CD14-positive monocyte (primary cell): ENCODE data around the gene PIK3R2. TPM values are rescaled to one million over a fixed set of nuclear protein-coding genes. Genes with fewer than 3 reads are reported as not detected.
A peak's percentile ranks its signal among the peaks of the same experiment; 100 is the strongest.

Source experiments
- DNase-seq, 3 donors: peaks; one replicate each; pipeline ENCODE4 v3.0.0-alpha.2; 2011 to 2022
- H2AFZ ChIP-seq: 2 replicates; pipeline ENCODE4 v1.6.0; 2012; ENCODE audit warnings: mild to moderate bottlenecking, low read depth, low read length, inconsistent platforms; ENCODE audit not compliant: insufficient read depth, poor library complexity, severe bottlenecking
- H3K27ac ChIP-seq, 2 donors: 1 replicate in 1 of 2; 2 replicates in 1 of 2; pipeline ENCODE4 v1.5.1; 2012 to 2013; ENCODE audit warnings: low read length in 2 of 2, control low read depth in 1 of 2, inconsistent platforms in 1 of 2, low read depth in 1 of 2, mild to moderate bottlenecking in 1 of 2
- H3K27me3 ChIP-seq, 2 donors: one replicate each; pipeline versions ENCODE4 v1.6.0 to v1.6.1; 2011 to 2013; ENCODE audit warnings: low read length in 2 of 2; ENCODE audit not compliant: control insufficient read depth in 2 of 2, insufficient read depth in 2 of 2
- H3K36me3 ChIP-seq, 2 donors: replicated peaks in 1 of 2; 1 replicate in 1 of 2; 2 replicates in 1 of 2; pipeline versions ENCODE4 v1.5.1 to v1.6.1; 2012 to 2013; ENCODE audit warnings: low read length in 2 of 2, control low read depth in 1 of 2, inconsistent platforms in 1 of 2, mild to moderate bottlenecking in 1 of 2; ENCODE audit not compliant: insufficient read depth in 2 of 2, control insufficient read depth in 1 of 2
- H3K4me1 ChIP-seq, 2 donors: 1 replicate in 1 of 2; 2 replicates in 1 of 2; pipeline versions ENCODE4 v1.5.1 to v1.6.1; 2012 to 2013; ENCODE audit warnings: low read length in 2 of 2, control low read depth in 1 of 2, inconsistent platforms in 1 of 2, mild to moderate bottlenecking in 1 of 2, moderate library complexity in 1 of 2; ENCODE audit not compliant: insufficient read depth in 2 of 2, control insufficient read depth in 1 of 2
- H3K4me2 ChIP-seq: replicated peaks from 2 replicates; pipeline ENCODE3; 2012; ENCODE audit warnings: low read length, moderate library complexity, mild to moderate bottlenecking; ENCODE audit not compliant: poor library complexity, severe bottlenecking; ENCODE audit errors: extremely low read depth
- H3K4me3 ChIP-seq, 3 experiments: fragments of 200-600 bp in 1 of 3; sonication (generic) in 1 of 3; replicated peaks in 1 of 3; 1 replicate in 2 of 3; 2 replicates in 1 of 3; pipeline ENCODE4 v1.5.1; 2011 to 2013; ENCODE audit warnings: low read length in 3 of 3, mild to moderate bottlenecking in 3 of 3, control low read depth in 2 of 3, low read depth in 2 of 3, inconsistent platforms in 1 of 3, moderate library complexity in 1 of 3
- H3K79me2 ChIP-seq: 2 replicates; pipeline ENCODE4 v1.6.0; 2012; ENCODE audit warnings: mild to moderate bottlenecking, control low read depth, inconsistent platforms, low read length, moderate library complexity; ENCODE audit not compliant: insufficient read depth
- H3K9ac ChIP-seq: 2 replicates; pipeline ENCODE4 v1.6.0; 2017; ENCODE audit warnings: low read length, mild to moderate bottlenecking; ENCODE audit not compliant: insufficient read depth, poor library complexity, severe bottlenecking
- H3K9me3 ChIP-seq, 2 donors: replicated peaks in 1 of 2; 1 replicate in 1 of 2; 2 replicates in 1 of 2; pipeline versions ENCODE4 v1.5.1 to v1.6.1; 2012 to 2013; ENCODE audit warnings: low read length in 2 of 2, control low read depth in 1 of 2; ENCODE audit not compliant: control insufficient read depth in 1 of 2, insufficient read depth in 1 of 2
- H4K20me1 ChIP-seq: 2 replicates; pipeline ENCODE4 v1.6.0; 2012; ENCODE audit warnings: mild to moderate bottlenecking, low read length, control low read depth, moderate library complexity; ENCODE audit not compliant: insufficient read depth
- H3K27ac Mint-ChIP-seq, 7 donors: one replicate each; pipeline ENCODE4 v1.8.0; 2020; ENCODE audit warnings: mild to moderate bottlenecking in 7 of 7, mixed read lengths in 7 of 7, moderate library complexity in 6 of 7, inconsistent platforms in 2 of 7
- H3K27me3 Mint-ChIP-seq, 3 donors: one replicate each; pipeline ENCODE4 v1.8.0; 2021 to 2022; ENCODE audit warnings: low read depth in 3 of 3, mild to moderate bottlenecking in 3 of 3, mixed read lengths in 3 of 3, moderate library complexity in 3 of 3, inconsistent platforms in 1 of 3
- H3K36me3 Mint-ChIP-seq, 2 donors: one replicate each; pipeline ENCODE4 v1.8.0; 2020; ENCODE audit warnings: mixed read lengths in 2 of 2, inconsistent platforms in 1 of 2, mild to moderate bottlenecking in 1 of 2
- H3K4me1 Mint-ChIP-seq: one replicate; pipeline ENCODE4 v1.8.0; 2020; ENCODE audit warnings: mild to moderate bottlenecking, mixed read lengths
- H3K4me3 Mint-ChIP-seq, 2 donors: one replicate each; pipeline ENCODE4 v1.8.0; 2020; ENCODE audit warnings: mild to moderate bottlenecking in 2 of 2, mixed read lengths in 2 of 2, moderate library complexity in 1 of 2
- H3K9me3 Mint-ChIP-seq, 7 donors: one replicate each; pipeline ENCODE4 v1.8.0; 2020 to 2022; ENCODE audit warnings: mixed read lengths in 7 of 7, mild to moderate bottlenecking in 6 of 7, moderate library complexity in 6 of 7, inconsistent platforms in 2 of 7
- WGBS: methylation state at CpG from one replicate; pipeline ENCODE4 v1.1.5; 2013; ENCODE audit warnings: missing lambda C conversion rate; ENCODE audit not compliant: insufficient coverage; 5-methylcytosine and 5-hydroxymethylcytosine counted together
- intact Hi-C, 2 donors: fragments of 100-400 bp; cut with micrococcal nuclease; formaldehyde crosslinking; loops; one replicate each; pipeline versions ENCODE4 v1.15.0 to v1.15.1; 2023
- polyA plus RNA-seq, 3 donors: library from polyadenylated mRNA; depleted of rRNA in 1 of 3; unstranded in 2 of 3; stranded (reverse) in 1 of 3; fragments of 300-500 nt in 2 of 3; fragments of >200 nt in 1 of 3; fragmentation: Illumina TruSeq in 2 of 3; gene quantifications; 1 replicate in 2 of 3; 2 replicates in 1 of 3; pipeline ENCODE4 v1.2.3, GENCODE V29; 2012 to 2021
- TF ChIP-seq, protein P1 (sequence below): fragments of 200-600 bp; IDR thresholded peaks from one replicate; pipeline ENCODE4 v1.8.0; 2022; ENCODE audit warnings: antibody characterized with exemption, mild to moderate bottlenecking

The PIK3R2 gene
- polyA plus RNA-seq, 3 donors: 0.99 to 7.7 (median 2.0) TPM

DNA sequence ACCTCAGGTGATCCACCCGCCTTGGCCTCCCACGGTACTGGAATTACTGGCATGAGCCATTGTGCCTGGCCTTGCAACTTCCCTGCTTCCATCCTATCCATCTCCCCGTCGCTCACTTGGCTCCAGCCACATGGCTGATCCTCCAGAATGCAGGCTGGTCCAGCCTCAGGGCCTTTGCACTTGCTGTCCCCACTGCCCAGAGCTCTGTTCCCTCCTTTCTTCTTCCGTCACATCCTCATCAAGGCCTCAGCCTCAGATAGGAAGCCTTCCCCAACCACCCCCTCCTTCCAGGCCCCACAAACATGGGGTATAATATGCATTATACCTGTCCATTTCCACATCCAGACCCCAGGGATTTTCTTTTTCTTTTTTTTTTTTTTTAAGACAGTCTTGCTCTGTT lies 39.1 kb upstream of the PIK3R2 start:
- intact Hi-C loops: loop anchor here (2.0 to 5.0 kb wide), 4 partner anchors 53 to 139 kb away; no protein-coding TSS in a partner anchor
- Histone ChIP-seq H3K27ac (no peak overlapping the region), H3K36me3 (peaks cover 28 to 42% of the 10 kb centered on the region in 2 donors), H3K79me2 (peaks cover 70% of the 10 kb centered on the region), H3K9ac (no peak overlapping the region), H3K4me3 (no peak overlapping the region), H3K4me2 (no peak overlapping the region), H3K27me3 (no peaks in the 10 kb centered on the region), H3K9me3 (no peaks in the 10 kb centered on the region), H4K20me1 (peaks cover 77% of the 10 kb centered on the region), H2AFZ (no peak overlapping the region), H3K4me1 (peaks cover 47 to 72% of the 10 kb centered on the region in 2 donors)
- H3K9me3 Mint-ChIP-seq: no peaks in the 10 kb centered on the region
- peaks cover 0 to 3% (median 0%) of the 10 kb centered on the region in 3 donors for H3K27me3 Mint-ChIP-seq
- peaks cover 63% of the 10 kb centered on the region for H3K4me1 Mint-ChIP-seq
- WGBS: 98% methylated on average over 5 of the region's 5 CpGs
- H3K36me3 Mint-ChIP-seq: peaks cover 42 to 50% of the 10 kb centered on the region in 2 donors
- H3K4me3 Mint-ChIP-seq: no peak overlapping the region
- DNase-seq: no peak
- H3K27ac Mint-ChIP-seq: no peak overlapping the region
- TF ChIP-seq, protein P1, sequence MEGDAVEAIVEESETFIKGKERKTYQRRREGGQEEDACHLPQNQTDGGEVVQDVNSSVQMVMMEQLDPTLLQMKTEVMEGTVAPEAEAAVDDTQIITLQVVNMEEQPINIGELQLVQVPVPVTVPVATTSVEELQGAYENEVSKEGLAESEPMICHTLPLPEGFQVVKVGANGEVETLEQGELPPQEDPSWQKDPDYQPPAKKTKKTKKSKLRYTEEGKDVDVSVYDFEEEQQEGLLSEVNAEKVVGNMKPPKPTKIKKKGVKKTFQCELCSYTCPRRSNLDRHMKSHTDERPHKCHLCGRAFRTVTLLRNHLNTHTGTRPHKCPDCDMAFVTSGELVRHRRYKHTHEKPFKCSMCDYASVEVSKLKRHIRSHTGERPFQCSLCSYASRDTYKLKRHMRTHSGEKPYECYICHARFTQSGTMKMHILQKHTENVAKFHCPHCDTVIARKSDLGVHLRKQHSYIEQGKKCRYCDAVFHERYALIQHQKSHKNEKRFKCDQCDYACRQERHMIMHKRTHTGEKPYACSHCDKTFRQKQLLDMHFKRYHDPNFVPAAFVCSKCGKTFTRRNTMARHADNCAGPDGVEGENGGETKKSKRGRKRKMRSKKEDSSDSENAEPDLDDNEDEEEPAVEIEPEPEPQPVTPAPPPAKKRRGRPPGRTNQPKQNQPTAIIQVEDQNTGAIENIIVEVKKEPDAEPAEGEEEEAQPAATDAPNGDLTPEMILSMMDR: no peak

DNA sequence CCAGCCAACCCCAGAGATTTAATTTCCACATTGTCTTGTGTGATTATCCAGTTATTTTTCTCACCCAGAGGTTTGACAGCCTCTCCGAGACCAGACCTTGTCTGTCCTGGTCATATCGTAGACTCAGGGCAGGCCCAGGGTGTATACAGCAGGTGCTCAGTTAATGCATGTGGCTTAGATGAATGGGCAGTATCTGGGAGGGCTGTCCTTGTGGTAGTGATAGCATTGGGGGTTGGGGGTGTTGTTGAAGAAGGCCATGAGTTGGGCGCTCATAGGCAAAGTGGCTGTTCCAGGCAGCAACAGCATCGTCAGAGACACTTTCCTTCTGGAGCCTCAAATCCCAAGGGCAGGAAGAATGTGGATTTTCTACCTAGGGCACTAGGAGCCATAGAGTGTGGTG lies 38.5 kb upstream of the PIK3R2 start:
- peaks cover 44 to 56% of the 10 kb centered on the region in 2 donors for H3K36me3 Mint-ChIP-seq
- peaks cover 0 to 3% (median 0%) of the 10 kb centered on the region in 3 donors for H3K27me3 Mint-ChIP-seq
- Histone ChIP-seq H4K20me1 (peaks cover 84% of the 10 kb centered on the region), H3K27ac (no peak overlapping the region), H3K9me3 (no peaks in the 10 kb centered on the region), H3K4me2 (no peak overlapping the region), H3K27me3 (no peaks in the 10 kb centered on the region), H3K36me3 (peaks cover 28 to 49% of the 10 kb centered on the region in 2 donors), H3K79me2 (peaks cover 76% of the 10 kb centered on the region), H3K4me3 (no peak overlapping the region), H3K4me1 (peaks cover 47 to 72% of the 10 kb centered on the region in 2 donors), H3K9ac (no peak overlapping the region), H2AFZ (no peak overlapping the region)
- peaks cover 63% of the 10 kb centered on the region for H3K4me1 Mint-ChIP-seq
- intact Hi-C loops: loop anchor here (5.0 kb wide), 3 partner anchors 53 to 138 kb away; no protein-coding TSS in a partner anchor
- WGBS: 100% methylated on average over 4 of the region's 4 CpGs
- H3K9me3 Mint-ChIP-seq: no peaks in the 10 kb centered on the region
- DNase-seq: no peak
- H3K4me3 Mint-ChIP-seq: no peak overlapping the region
- TF ChIP-seq, protein P1: no peak
- H3K27ac Mint-ChIP-seq: peak overlapping the region in 4 of 7 donors; percentile 5 to 72 (median 14)
